ENCODE measurements around the gene ZNF692.

- TF ChIP-seq POLR2AphosphoS5 (IDR thresholded peaks at IDR 0.05) (no peak), CTCF (IDR thresholded peaks at IDR 0.05) (no peak), POLR2A (IDR thresholded peaks at IDR 0.05) (no peak)
Measured at GRCh38 chr1:248825136-248825535, 33.7 kb downstream of the ZNF692 start.

Measured in prostate gland (tissue), 2 donors.